GM12864 (cell line): ENCODE results near the gene HOXB4.

Experiments
- DNase-seq: peaks from one replicate; pipeline ENCODE4 v3.0.0-alpha.2; 2011; ENCODE audit warnings: low read depth
- H3K4me3 ChIP-seq: 2 replicates; pipeline ENCODE4 v1.5.1; 2011; ENCODE audit warnings: mild to moderate bottlenecking, low read depth, low read length, control low read depth
- TF ChIP-seq, protein P1 (sequence below): IDR thresholded peaks from 2 replicates; pipeline ENCODE4 v1.5.1; 2011; ENCODE audit warnings: low read depth, mild to moderate bottlenecking, moderate library complexity, low read length, control low read depth, inconsistent platforms; ENCODE audit errors: missing control alignments

Gene HOXB4

DNA sequence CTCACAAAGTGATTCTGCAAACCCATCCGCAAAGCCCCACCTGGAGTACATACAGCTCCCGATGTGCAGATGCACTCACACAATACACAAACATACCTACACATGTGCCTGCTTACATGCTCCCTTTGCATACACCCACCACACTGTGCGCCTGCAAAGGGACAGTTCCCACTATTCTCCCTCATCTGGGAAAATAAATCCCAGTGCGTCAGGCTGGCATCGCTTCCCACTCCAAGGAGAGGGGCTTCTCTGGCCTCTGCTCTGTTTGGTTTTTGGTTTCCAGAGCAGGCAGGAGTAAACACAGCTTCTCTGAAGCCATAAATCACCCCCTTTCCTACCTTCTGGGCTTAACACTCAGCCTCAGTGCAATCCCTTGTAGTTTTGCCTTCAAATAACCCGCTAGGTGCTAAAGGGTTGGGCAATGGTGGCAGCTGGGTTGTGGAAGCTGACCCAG is 14.7 kb downstream of the HOXB4 start:
- DNase-seq, result no peak
- H3K4me3 ChIP-seq, result no peak overlapping the region
- TF ChIP-seq, protein P1, sequence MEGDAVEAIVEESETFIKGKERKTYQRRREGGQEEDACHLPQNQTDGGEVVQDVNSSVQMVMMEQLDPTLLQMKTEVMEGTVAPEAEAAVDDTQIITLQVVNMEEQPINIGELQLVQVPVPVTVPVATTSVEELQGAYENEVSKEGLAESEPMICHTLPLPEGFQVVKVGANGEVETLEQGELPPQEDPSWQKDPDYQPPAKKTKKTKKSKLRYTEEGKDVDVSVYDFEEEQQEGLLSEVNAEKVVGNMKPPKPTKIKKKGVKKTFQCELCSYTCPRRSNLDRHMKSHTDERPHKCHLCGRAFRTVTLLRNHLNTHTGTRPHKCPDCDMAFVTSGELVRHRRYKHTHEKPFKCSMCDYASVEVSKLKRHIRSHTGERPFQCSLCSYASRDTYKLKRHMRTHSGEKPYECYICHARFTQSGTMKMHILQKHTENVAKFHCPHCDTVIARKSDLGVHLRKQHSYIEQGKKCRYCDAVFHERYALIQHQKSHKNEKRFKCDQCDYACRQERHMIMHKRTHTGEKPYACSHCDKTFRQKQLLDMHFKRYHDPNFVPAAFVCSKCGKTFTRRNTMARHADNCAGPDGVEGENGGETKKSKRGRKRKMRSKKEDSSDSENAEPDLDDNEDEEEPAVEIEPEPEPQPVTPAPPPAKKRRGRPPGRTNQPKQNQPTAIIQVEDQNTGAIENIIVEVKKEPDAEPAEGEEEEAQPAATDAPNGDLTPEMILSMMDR, result no peak

DNA sequence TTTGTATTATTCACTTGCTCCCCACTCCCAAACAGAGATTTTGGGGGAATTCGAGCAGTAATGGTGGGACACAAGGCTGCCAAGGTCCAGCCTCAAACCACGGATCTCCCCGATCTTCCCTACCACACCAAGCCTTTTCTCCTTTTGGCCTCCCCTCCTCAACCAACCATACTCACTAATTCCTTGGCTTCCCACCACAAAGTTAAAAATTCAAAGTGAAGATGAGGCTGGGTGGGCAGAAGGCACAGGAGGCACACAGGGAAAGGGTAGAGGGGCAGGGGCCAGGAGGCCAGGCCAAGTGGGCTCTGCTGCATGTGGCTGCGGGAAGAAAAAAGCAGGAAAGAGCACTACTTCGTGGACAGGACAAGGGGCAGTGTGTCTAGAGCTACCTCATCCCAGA is 15.2 kb downstream of the HOXB4 start:
- TF ChIP-seq, protein P1, result no peak
- DNase-seq, result no peak
- no peak overlapping the region for H3K4me3 ChIP-seq

- no peak for DNase-seq
- TF ChIP-seq, protein P1, result peak; percentile 20
- no peak overlapping the region for H3K4me3 ChIP-seq
Measured at GRCh38 chr17:48561884-48562810, 16.0 kb downstream of the HOXB4 start.

DNA sequence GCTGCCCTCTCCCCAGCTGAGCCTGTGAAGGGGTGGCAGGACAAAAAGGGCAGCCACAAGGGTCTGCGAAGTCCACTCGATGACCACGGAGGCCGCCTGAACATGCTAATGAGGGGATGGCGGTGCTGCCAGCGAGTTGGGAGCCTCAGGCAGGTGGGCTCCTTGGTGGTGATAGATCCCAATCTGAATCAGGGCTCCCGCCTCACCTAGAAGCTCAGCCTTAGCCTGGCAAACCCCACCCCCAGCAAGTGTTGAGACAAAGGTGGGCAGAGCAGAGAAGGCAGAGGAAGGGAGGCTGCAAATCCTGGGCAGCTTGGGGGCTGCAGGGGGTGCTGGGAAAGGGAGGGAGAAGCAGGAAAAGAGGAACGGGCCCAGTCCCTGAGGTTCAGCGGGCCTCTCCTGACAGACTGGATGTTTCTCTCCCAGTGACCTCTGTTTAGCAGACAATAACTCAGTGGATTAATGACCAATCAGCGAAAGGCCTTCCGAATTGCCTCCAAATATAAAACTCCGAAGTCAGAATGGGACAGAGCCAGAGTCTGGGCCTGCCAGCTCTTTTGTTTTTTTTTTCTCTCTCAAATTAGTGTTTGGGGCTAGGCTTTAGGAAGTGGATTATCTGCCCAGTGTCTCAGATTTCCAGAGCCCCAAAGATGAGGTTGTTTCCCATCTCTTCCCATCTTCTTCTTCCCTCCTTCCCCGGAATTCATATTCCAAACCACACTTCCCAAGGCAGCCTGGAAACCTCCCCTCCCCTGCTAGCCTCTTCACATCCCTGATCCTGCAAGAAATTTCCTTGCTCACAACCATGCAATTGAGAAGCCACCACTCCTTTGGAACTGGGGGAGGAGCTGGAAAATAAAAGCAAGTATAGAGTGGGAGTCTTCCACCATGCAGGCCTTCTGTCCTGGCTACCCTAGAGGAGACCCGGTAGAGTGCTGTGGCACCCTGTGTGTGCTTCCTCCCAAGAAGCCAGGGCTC is 18.0 kb downstream of the HOXB4 start:
- H3K4me3 ChIP-seq, result no peak overlapping the region
- DNase-seq, result no peak
- TF ChIP-seq, protein P1, result no peak

GRCh38 chr17:48559122-48559839 is 18.9 kb downstream of the HOXB4 start:
- TF ChIP-seq, protein P1, result no peak
- no peak for DNase-seq
- no peak overlapping the region for H3K4me3 ChIP-seq

- DNase-seq, result no peak
- no peak overlapping the region for H3K4me3 ChIP-seq
- TF ChIP-seq, protein P1, result no peak
Measured at GRCh38 chr17:48558831-48559121, 19.4 kb downstream of the HOXB4 start.
